Motor neuron (in vitro differentiated cells): ENCODE results near the gene ZNF546. TPM values are rescaled to one million over a fixed set of nuclear protein-coding genes. Genes with fewer than 3 reads are reported as not detected.
"Not testable (repeated sequence)": the region's sequence is repeated elsewhere in the genome, so short reads cannot be mapped to it uniquely, and the experiment has no call there.

Source experiments
- ATAC-seq, 8 experiments: fragments of 200-7000 bp; cut with Tn5 transposase; replicated peaks in 6 of 8; 2 replicates each; pipeline ENCODE4 v1.8.0; 2021; ENCODE audit warnings: mild to moderate bottlenecking in 8 of 8, moderate library complexity in 8 of 8
- H3K27ac ChIP-seq, 2 donors: fragments of 250-450 bp; sonication (Bioruptor Pico); 2 replicates each; pipeline ENCODE4 v1.9.0; 2021; ENCODE audit warnings: antibody characterized with exemption in 2 of 2, mild to moderate bottlenecking in 2 of 2, moderate library complexity in 1 of 2
- H3K4me1 ChIP-seq, 2 donors: fragments of 250-450 bp; sonication (Bioruptor Pico); replicated peaks in 1 of 2; 2 replicates each; pipeline ENCODE4 v1.6.1; 2021; ENCODE audit warnings: antibody characterized with exemption in 2 of 2, mild to moderate bottlenecking in 2 of 2, moderate library complexity in 1 of 2
- H3K4me3 ChIP-seq, 5 donors: fragments of 250-450 bp; sonication (Bioruptor Pico); 2 replicates each; pipeline ENCODE4 v1.9.0; 2021; ENCODE audit warnings: antibody characterized with exemption in 5 of 5, mild to moderate bottlenecking in 5 of 5, moderate library complexity in 4 of 5
- WGBS, 10 experiments: fragments of 450-650 bp; shearing (Covaris generic); methylation state at CpG; one replicate each; pipeline ENCODE4 v1.0.0; 2022; 5-methylcytosine and 5-hydroxymethylcytosine counted together
- in situ Hi-C, 9 experiments: fragments of 400-800 bp; cut with MboI; loops; one replicate each; pipeline ENCODE4 v1.15.0; 2021; ENCODE audit warnings: low sequenced_read_pairs in 9 of 9, low pct_unique_long_range_greater_than_20kb in 2 of 9; ENCODE audit not compliant: unreplicated experiment in 9 of 9
- total RNA-seq, 8 experiments: library from RNA; unstranded; fragments of 300-600 nt; gene quantifications; 2 replicates each; pipeline versions ENCODE4 v1.2.3 to v1.2.4, GENCODE V29; 2022

ZNF546 gene
- 1 to 10 TPM; 3.7 to 7.9 (median 5.5) TPM for total RNA-seq

GRCh38 chr19:39996811-39997637 lies at the start of gene ZNF546:
ZNF546 (plus strand) TSS chr19:39997060; CDS start chr19:39998327, 1,267 bp downstream.
- peaks cover 5 to 12% of the 10 kb centered on the region in 2 donors for H3K4me1 ChIP-seq
- H3K4me3 ChIP-seq: peak within 1 kb of the TSS; percentile 73 to 90 (median 86)
- ATAC-seq: peak; percentile 92 to 97 (median 96)
- peak within 1 kb of the TSS; percentile 72 to 81 for H3K27ac ChIP-seq
- in situ Hi-C loops: no loop called here
- WGBS, 10 experiments: 0 to 68% (median 0%) methylated on average over 1 to 18 of the region's 53 CpGs; no CpG with 5 or more reads in 2 of the 10 experiments

- Histone ChIP-seq H3K27ac (no peak overlapping the region), H3K4me3 (no peak overlapping the region), H3K4me1 (no peaks in the 10 kb centered on the region)
- in situ Hi-C loops: no loop called here
- 17 to 100% (median 68%) methylated on average over 1 to 2 of the region's 2 CpGs; no CpG with 5 or more reads in 2 of the 10 experiments for WGBS, 10 experiments
- no peak for ATAC-seq
Measured at GRCh38 chr19:39949026-39949747, 47.7 kb upstream of the ZNF546 start.

- in situ Hi-C loops: loop anchor here in 3 of 9 experiments (25.0 kb wide), 2 partner anchors 139 to 164 kb away; partner anchors contain the start of gene LEUTX (in 2 of the 3)
- Histone ChIP-seq H3K4me3 (no peak overlapping the region), H3K4me1 (no peaks in the 10 kb centered on the region), H3K27ac (no peak overlapping the region)
- WGBS, 10 experiments: 22 to 100% (median 73%) methylated on average over 1 to 2 of the region's 2 CpGs; no CpG with 5 or more reads in 4 of the 10 experiments
- no peak for ATAC-seq
Measured at GRCh38 chr19:39951065-39951650, 45.7 kb upstream of the ZNF546 start.

GRCh38 chr19:39951686-39952085 lies 45.2 kb upstream of the ZNF546 start:
- in situ Hi-C loops: loop anchor here in 3 of 9 experiments (25.0 kb wide), 2 partner anchors 139 to 164 kb away; partner anchors contain the start of gene LEUTX (in 2 of the 3)

GRCh38 chr19:39953915-39954314 lies 42.9 kb upstream of the ZNF546 start:
- Histone ChIP-seq H3K4me3 (no peak overlapping the region), H3K4me1 (no peaks in the 10 kb centered on the region), H3K27ac (no peak overlapping the region)
- in situ Hi-C loops: loop anchor here in 3 of 9 experiments (25.0 kb wide), 2 partner anchors 142 to 167 kb away; partner anchors contain the start of gene LEUTX (in 2 of the 3)
- no peak for ATAC-seq
- 20 to 100% (median 78%) methylated on average over 1 to 7 of the region's 7 CpGs for WGBS, 10 experiments

More at GRCh38 chr19:39951686-39952085, 45.2 kb upstream of the ZNF546 start:
- Histone ChIP-seq H3K4me1 (no peaks in the 10 kb centered on the region), H3K4me3 (no peak overlapping the region), H3K27ac (no peak overlapping the region)
- 4 to 86% (median 58%) methylated on average over 1 to 3 of the region's 3 CpGs; no CpG with 5 or more reads in 3 of the 10 experiments for WGBS, 10 experiments
- ATAC-seq: peak in 2 of 8 experiments; percentile 21 to 82

- H3K4me3 ChIP-seq, ATAC-seq, H3K27ac ChIP-seq, H3K4me1 ChIP-seq: not testable (repeated sequence)
- in situ Hi-C loops: loop anchor here in 3 of 9 experiments (25.0 kb wide), 2 partner anchors 146 to 171 kb away; partner anchors contain the start of gene LEUTX (in 2 of the 3)
- 80 to 100% (median 82%) methylated on average over 1 to 4 of the region's 5 CpGs; no CpG with 5 or more reads in 2 of the 10 experiments for WGBS, 10 experiments
Measured at GRCh38 chr19:39957886-39958285, 39.0 kb upstream of the ZNF546 start.

GRCh38 chr19:39958942-39959341 lies 37.9 kb upstream of the ZNF546 start:
- not testable (repeated sequence) for H3K4me1 ChIP-seq, ATAC-seq, H3K27ac ChIP-seq, H3K4me3 ChIP-seq
- in situ Hi-C loops: loop anchor here in 3 of 9 experiments (25.0 kb wide), 2 partner anchors 147 to 172 kb away; partner anchors contain the start of gene LEUTX (in 2 of the 3)
- 40 to 100% (median 88%) methylated on average over 1 to 3 of the region's 3 CpGs; no CpG with 5 or more reads in 3 of the 10 experiments for WGBS, 10 experiments

GRCh38 chr19:39959407-39959806 lies 37.5 kb upstream of the ZNF546 start:
- H3K27ac ChIP-seq, H3K4me1 ChIP-seq, ATAC-seq, H3K4me3 ChIP-seq: not testable (repeated sequence)
- WGBS, 10 experiments: 39 to 95% (median 89%) methylated on average over 2 to 8 of the region's 13 CpGs; no CpG with 5 or more reads in 2 of the 10 experiments
- in situ Hi-C loops: loop anchor here in 3 of 9 experiments (25.0 kb wide), 2 partner anchors 147 to 172 kb away; partner anchors contain the start of gene LEUTX (in 2 of the 3)

- ATAC-seq: no peak
- H3K4me1 ChIP-seq: no peaks in the 10 kb centered on the region
- WGBS, 10 experiments: 68 to 100% (median 85%) methylated on average over 2 to 3 of the region's 3 CpGs
- H3K4me3 ChIP-seq: no peak overlapping the region
- no peak overlapping the region for H3K27ac ChIP-seq
- in situ Hi-C loops: loop anchor here in 3 of 9 experiments (25.0 kb wide), 2 partner anchors 152 to 177 kb away; partner anchors contain the start of gene LEUTX (in 2 of the 3)
Measured at GRCh38 chr19:39963898-39964297, 33.0 kb upstream of the ZNF546 start.

- Histone ChIP-seq H3K4me1 (peaks cover 5 to 7% of the 10 kb centered on the region in 2 donors), H3K27ac (no peak overlapping the region), H3K4me3 (no peak overlapping the region)
- WGBS, 10 experiments: 74 to 100% (median 89%) methylated on average over 1 to 6 of the region's 6 CpGs
- no peak for ATAC-seq
- in situ Hi-C loops: loop anchor here in 3 of 9 experiments (25.0 kb wide), 2 partner anchors 154 to 179 kb away; partner anchors contain the start of gene LEUTX (in 2 of the 3)
Measured at GRCh38 chr19:39966617-39967016, 30.2 kb upstream of the ZNF546 start.

GRCh38 chr19:39967561-39967960 lies 29.3 kb upstream of the ZNF546 start:
- WGBS, 10 experiments: 60 to 91% (median 84%) methylated on average over 4 to 9 of the region's 9 CpGs; no CpG with 5 or more reads in 2 of the 10 experiments
- Histone ChIP-seq H3K4me3 (no peak overlapping the region), H3K27ac (no peak overlapping the region), H3K4me1 (peaks cover 10 to 11% of the 10 kb centered on the region in 2 donors)
- in situ Hi-C loops: loop anchor here in 3 of 9 experiments (25.0 kb wide), 2 partner anchors 155 to 180 kb away; partner anchors contain the start of gene LEUTX (in 2 of the 3)
- no peak for ATAC-seq

GRCh38 chr19:39968789-39969188 lies 28.1 kb upstream of the ZNF546 start:
- no peak for ATAC-seq
- Histone ChIP-seq H3K27ac (no peak overlapping the region), H3K4me3 (no peak overlapping the region), H3K4me1 (peaks cover 10 to 11% of the 10 kb centered on the region in 2 donors)
- in situ Hi-C loops: loop anchor here in 3 of 9 experiments (25.0 kb wide), 2 partner anchors 156 to 181 kb away; partner anchors contain the start of gene LEUTX (in 2 of the 3)
- 90 to 100% (median 100%) methylated on average over 1 to 11 of the region's 15 CpGs; no CpG with 5 or more reads in 5 of the 10 experiments for WGBS, 10 experiments
